K562 (cell line): ENCODE measurements around the gene TMEM239. TPM values are rescaled to one million over a fixed set of nuclear protein-coding genes. Genes with fewer than 3 reads are reported as not detected.

Experiments
- ATAC-seq: fragments of 200-7000 bp; cut with Tn5 transposase; 3 replicates; pipeline ENCODE4 v1.9.1; 2020; ENCODE audit warnings: moderate library complexity
- BruUV-seq: library from RNA; stranded (reverse); fragments of 400-500 nt; replicated peaks from 2 replicates; lab custom pipeline; 2021; lab: Mats Ljungman, UMichigan
- CTCF ChIA-PET: fragments of 300-600 bp; formaldehyde crosslinking; extraction: SDS; loops from one replicate; lab custom pipeline; 2021; ENCODE audit warnings: low intra/inter-chr PET ratio; lab: Yijun Ruan, JAX
- POLR2A ChIA-PET: fragments of 300-600, 350-650 bp; sonication (Branson Sonifier 250); formaldehyde crosslinking; extraction: SDS; loops from one replicate; lab custom pipeline; 2021; ENCODE audit warnings: antibody characterized with exemption, inconsistent platforms; lab: Yijun Ruan, JAX
- DNase-seq, 4 experiments: peaks; one replicate each; pipeline versions ENCODE4 v3.0.0 to v3.0.0-alpha.2; 2011 to 2018; ENCODE audit warnings: low spot score in 3 of 4, mixed read lengths in 3 of 4; ENCODE audit errors: extremely low read depth in 1 of 4
- FAIRE-seq: peaks from 2 replicates; lab custom pipeline; 2011; peaks lifted over from hg19 to GRCh38; lab: Jason Lieb, UNC
- H2AFZ ChIP-seq: 2 replicates; pipeline ENCODE4 v1.6.0; 2011; ENCODE audit warnings: low read depth, low read length, control low read depth, inconsistent platforms
- H3K27ac ChIP-seq: fragments of 200-600 bp; 3 replicates; pipeline ENCODE4 v1.8.0; 2011; ENCODE audit warnings: low read depth, mild to moderate bottlenecking, control low read depth, inconsistent platforms, low read length, moderate library complexity, mixed read lengths; ENCODE audit errors: extremely low read depth
- H3K27me3 ChIP-seq, 2 experiments: fragments of 300-600 bp in 1 of 2; 2 replicates in 1 of 2; 3 replicates in 1 of 2; pipeline versions ENCODE4 v1.6.0 to v1.8.0; 2011; ENCODE audit warnings: inconsistent platforms in 2 of 2, low read length in 2 of 2, mild to moderate bottlenecking in 1 of 2, mixed read lengths in 1 of 2, moderate library complexity in 1 of 2; ENCODE audit not compliant: control insufficient read depth in 2 of 2, insufficient read depth in 2 of 2
- H3K36me3 ChIP-seq: fragments of 300-600 bp; 3 replicates; pipeline ENCODE4 v1.8.0; 2011; ENCODE audit warnings: mild to moderate bottlenecking, low read length, inconsistent platforms; ENCODE audit not compliant: control insufficient read depth, insufficient read depth
- H3K4me1 ChIP-seq, 2 experiments: fragments of 200-600 bp in 1 of 2; replicated peaks in 1 of 2; 2 replicates in 1 of 2; 3 replicates in 1 of 2; pipeline versions ENCODE4 v1.5.1 to v1.8.0; 2011; ENCODE audit warnings: inconsistent platforms in 2 of 2, low read length in 2 of 2, mild to moderate bottlenecking in 1 of 2, mixed read lengths in 1 of 2, moderate library complexity in 1 of 2; ENCODE audit not compliant: control insufficient read depth in 2 of 2, insufficient read depth in 2 of 2
- H3K4me2 ChIP-seq: 2 replicates; pipeline ENCODE4 v1.6.1; 2011; ENCODE audit warnings: low read length, control low read depth, inconsistent platforms, mixed read lengths; ENCODE audit not compliant: insufficient read depth
- H3K4me3 ChIP-seq: fragments of 200-600 bp; sonication (generic), shearing (Covaris generic); 2 replicates; pipeline ENCODE4 v1.5.1; 2016; ENCODE audit warnings: control low read depth, inconsistent platforms
- H3K79me2 ChIP-seq: fragments of 200-600 bp; 3 replicates; pipeline ENCODE4 v1.8.0; 2011; ENCODE audit warnings: low read length, inconsistent platforms; ENCODE audit not compliant: control insufficient read depth, insufficient read depth
- H3K9ac ChIP-seq, 2 experiments: 2 replicates each; pipeline versions ENCODE4 v1.6.0 to v1.6.1; 2011; ENCODE audit warnings: low read depth in 2 of 2, low read length in 2 of 2, control low read depth in 1 of 2, inconsistent platforms in 1 of 2, mild to moderate bottlenecking in 1 of 2, mixed read lengths in 1 of 2; ENCODE audit not compliant: insufficient read depth in 1 of 2
- H3K9me1 ChIP-seq: one replicate; pipeline ENCODE4 v1.6.0; 2011; ENCODE audit warnings: inconsistent platforms, mild to moderate bottlenecking, low read length, moderate library complexity; ENCODE audit not compliant: control insufficient read depth, insufficient read depth
- H3K9me3 ChIP-seq: replicated peaks from 2 replicates; pipeline ENCODE4 v1.5.1; 2011; ENCODE audit warnings: low read depth, low read length, inconsistent platforms; ENCODE audit not compliant: control insufficient read depth, insufficient read depth
- H4K20me1 ChIP-seq: replicated peaks from 2 replicates; pipeline ENCODE4 v1.6.1; 2011; ENCODE audit warnings: low read length, inconsistent platforms, mixed read lengths; ENCODE audit not compliant: control insufficient read depth, insufficient read depth
- CBFB ChIP-seq: sonication (generic); formaldehyde crosslinking; IDR thresholded peaks from 2 replicates; pipeline ENCODE4 v1.4.0; 2020; ENCODE audit warnings: mild to moderate bottlenecking, missing genetic modification reagents
- DDX20 ChIP-seq: fragments of 450-650 bp; IDR thresholded peaks from 2 replicates; pipeline ENCODE4 v1.6.1; 2016; ENCODE audit warnings: missing genetic modification characterization, low read depth, mild to moderate bottlenecking, missing compliant biosample characterization, moderate library complexity
- MCM2 ChIP-seq: fragments of 450-650 bp; IDR thresholded peaks from 2 replicates; pipeline ENCODE4 v1.6.1; 2017; ENCODE audit warnings: low read depth, mild to moderate bottlenecking
- SMARCA5 ChIP-seq: fragments of 450-650 bp; IDR thresholded peaks from 2 replicates; pipeline ENCODE4 v1.6.1; 2016
- XRCC3 ChIP-seq: fragments of 450-650 bp; IDR thresholded peaks from 2 replicates; pipeline ENCODE4 v1.6.1; 2017; ENCODE audit warnings: mild to moderate bottlenecking, moderate library complexity
- ZKSCAN3 ChIP-seq: fragments of 250-450 bp; sonication (Bioruptor Pico); IDR thresholded peaks from 2 replicates; pipeline ENCODE4 v1.4.0; 2020
- ZSCAN32 ChIP-seq: fragments of 450-650 bp; formaldehyde crosslinking; IDR thresholded peaks from 2 replicates; pipeline ENCODE4 v1.4.0; 2020; ENCODE audit warnings: mild to moderate bottlenecking, moderate library complexity
- WGBS: fragments of 100-300 bp; shearing (Covaris generic); methylation state at CpG from one replicate; pipeline ENCODE4 v1.1.6; 2016; ENCODE audit warnings: low coverage, mixed read lengths; ENCODE audit not compliant: insufficient coverage; ENCODE audit errors: missing lambda C conversion rate; 5-methylcytosine and 5-hydroxymethylcytosine counted together
- in situ Hi-C: fragments of 300-500 bp; cut with MboI; formaldehyde crosslinking; loops from 4 replicates; pipeline ENCODE4 v1.15.0; 2018; ENCODE audit warnings: inconsistent platforms, mixed read lengths
- intact Hi-C: fragments of 100-400 bp; cut with micrococcal nuclease; formaldehyde crosslinking; loops from 2 replicates; pipeline ENCODE4 v1.14.2; 2022
- polyA plus RNA-seq, 8 experiments: library from polyadenylated mRNA; depleted of rRNA in 4 of 8; stranded (reverse) in 5 of 8; unstranded in 3 of 8; fragments of >200 nt; fragmentation: Nextera tagmentation in 2 of 8; fragmentation: Illumina TruSeq in 1 of 8; extraction: Ambion mirVana in 2 of 8; extraction: Trizol in 1 of 8; gene quantifications; 2 replicates each; pipeline versions ENCODE4 v1.2.1 to v1.2.3, GENCODE V29; 2011 to 2014; ENCODE audit warnings: inconsistent platforms in 1 of 8, missing spikeins in 1 of 8
- total RNA-seq, 7 experiments: library from RNA; depleted of rRNA in 6 of 7; stranded (reverse); fragments of >200 nt in 6 of 7; fragmentation: Illumina TruSeq in 2 of 7; extraction: Trizol in 2 of 7; gene quantifications; 2 replicates each; pipeline versions ENCODE4 v1.2.1 to v1.2.3, GENCODE V29; 2011 to 2021; ENCODE audit warnings: low replicate concordance in 1 of 7
- TF ChIP-seq, protein P1 (sequence below): sonication (generic); formaldehyde crosslinking; IDR thresholded peaks from 2 replicates; pipeline ENCODE4 v1.8.1; 2023; ENCODE audit warnings: mild to moderate bottlenecking, missing genetic modification reagents

TMEM239 gene
- total and polyA plus RNA-seq, 9 of the 15 experiments (the other 6 are each of a cell fraction or from before 2014, with no cell fraction given) = not detected

DNA sequence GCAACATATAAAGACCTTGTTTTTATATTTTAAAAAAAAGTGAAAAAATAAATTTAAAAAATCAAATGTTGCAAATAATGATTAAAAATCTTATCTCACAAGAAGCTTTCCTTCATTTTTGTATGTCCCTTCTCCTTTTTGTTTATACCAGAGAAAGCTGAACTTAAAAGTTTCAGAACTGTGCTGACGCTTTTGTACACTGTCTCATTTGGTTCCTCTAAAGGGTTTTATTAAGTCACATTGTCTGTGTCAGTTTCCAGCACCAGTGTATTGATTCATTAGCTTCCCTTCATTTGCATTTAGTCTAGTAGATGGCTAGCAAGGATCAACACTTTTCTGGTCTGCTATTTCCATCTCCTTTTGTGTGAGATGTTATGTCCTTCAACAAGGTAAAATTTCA, 17.6 kb downstream of the TMEM239 start:
- 100% methylated on average over 1 of the region's 1 CpG for WGBS
- Histone ChIP-seq H2AFZ (no peak overlapping the region), H3K4me3 (no peak overlapping the region), H3K27me3 (no peaks in the 10 kb centered on the region), H3K9me3 (no peaks in the 10 kb centered on the region), H4K20me1 (no peaks in the 10 kb centered on the region), H3K4me1 (peaks cover 0 to 1% of the 10 kb centered on the region in 2 experiments; a peak in 1 of 5 replicates), H3K27ac (no peak overlapping the region), H3K36me3 (no peaks in the 10 kb centered on the region), H3K79me2 (no peaks in the 10 kb centered on the region), H3K4me2 (no peak overlapping the region), H3K9ac (no peak overlapping the region), H3K9me1 (no peaks in the 10 kb centered on the region)
- in situ Hi-C loops (no loop called here), intact Hi-C loops (no loop called here)
- DNase-seq (no peak), FAIRE-seq (no peak), ATAC-seq (no peak)
- CTCF ChIA-PET = no interaction called here
- BruUV-seq = no TSS peak
- POLR2A ChIA-PET = interaction anchor here (1.1 kb wide), 1 partner anchor 10 kb away, joined by 3 read pairs; no protein-coding TSS in a partner anchor
- TF ChIP-seq ZKSCAN3 (no peak), CBFB (CRISPR knock-in tag) (no peak), XRCC3 (no peak), SMARCA5 (no peak), DDX20 (tag) (no peak), ZSCAN32 (no peak), MCM2 (no peak)
- TF ChIP-seq, protein P1, sequence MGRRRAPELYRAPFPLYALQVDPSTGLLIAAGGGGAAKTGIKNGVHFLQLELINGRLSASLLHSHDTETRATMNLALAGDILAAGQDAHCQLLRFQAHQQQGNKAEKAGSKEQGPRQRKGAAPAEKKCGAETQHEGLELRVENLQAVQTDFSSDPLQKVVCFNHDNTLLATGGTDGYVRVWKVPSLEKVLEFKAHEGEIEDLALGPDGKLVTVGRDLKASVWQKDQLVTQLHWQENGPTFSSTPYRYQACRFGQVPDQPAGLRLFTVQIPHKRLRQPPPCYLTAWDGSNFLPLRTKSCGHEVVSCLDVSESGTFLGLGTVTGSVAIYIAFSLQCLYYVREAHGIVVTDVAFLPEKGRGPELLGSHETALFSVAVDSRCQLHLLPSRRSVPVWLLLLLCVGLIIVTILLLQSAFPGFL (CRISPR knock-in tag) = no peak
